ENCODE results near the gene MZF1. TPM values are rescaled to one million over a fixed set of nuclear protein-coding genes. Genes with fewer than 3 reads are reported as not detected.

The MZF1 gene
- total and polyA plus RNA-seq, 9 of the 15 experiments (the other 6 are each of a cell fraction or from before 2014, with no cell fraction given): 0.31 to 29.3 (median 11.5) TPM

DNA sequence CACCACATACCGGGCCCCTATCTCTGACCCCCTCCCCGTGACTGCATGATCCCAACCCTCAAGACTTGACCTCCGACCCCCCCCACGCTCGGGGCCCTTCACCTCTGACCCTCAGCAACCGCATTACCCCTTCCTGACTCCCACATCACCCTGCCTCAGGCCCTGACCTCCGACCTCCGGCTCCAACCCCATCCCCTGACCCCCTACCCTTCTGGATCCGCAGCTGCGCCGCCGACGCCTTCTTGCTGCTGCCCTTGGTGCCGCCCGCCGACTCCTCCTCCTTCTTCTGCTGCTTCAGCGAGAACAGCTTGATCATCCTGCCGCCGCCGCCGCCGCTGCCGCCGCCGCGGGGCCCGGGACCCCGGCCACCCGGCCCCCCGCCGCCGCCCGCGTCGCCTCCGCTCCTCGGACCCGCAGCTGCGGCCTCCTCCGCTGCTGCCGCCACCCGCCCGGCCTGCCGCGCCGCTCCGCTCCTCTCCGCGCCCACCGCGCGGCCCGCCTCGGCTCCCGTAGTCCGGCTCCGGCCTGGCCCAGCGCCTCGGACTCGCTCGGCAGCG lies 15.0 kb downstream of the MZF1 start, which contains the start of gene UBE2M (continued):
- TF ChIP-seq YY1 (IDR thresholded peaks at IDR 0.05; ENCODE audit: borderline replicate concordance in 1 of 3, control insufficient read depth in 1 of 3, extremely low read depth in 1 of 3, insufficient read depth in 3 of 3, insufficient read length in 1 of 3, insufficient replicate concordance in 2 of 3, low read depth in 1 of 3, low read length in 2 of 3) (peak in 1 of 3 experiments; percentile 44), HEY1 (CRISPR knock-in tag; IDR thresholded peaks at IDR 0.05; ENCODE audit: borderline replicate concordance) (no peak), RCOR1 (IDR thresholded peaks at IDR 0.05; ENCODE audit: borderline replicate concordance in 1 of 2, low read depth in 2 of 2, low read length in 2 of 2) (peak in 1 of 2 experiments; percentile 82; a peak in 3 of 4 replicates), C11orf30 (IDR thresholded peaks at IDR 0.05; ENCODE audit: low read depth) (peak; percentile 56), ZNF347 (CRISPR knock-in tag; IDR thresholded peaks at IDR 0.05; ENCODE audit: low read depth) (no peak), ZNF766 (CRISPR knock-in tag; conservative IDR thresholded peaks at IDR 0.05) (0 out of 2 replicates have a peak, but pooled peaks have one; percentile 31), SMARCA4 (IDR thresholded peaks at IDR 0.05) (0 out of 2 replicates have a peak, but pooled peaks have one; percentile 31), KDM1A (IDR thresholded peaks at IDR 0.05) (peak; percentile 96 to 97), HDAC2 (IDR thresholded peaks at IDR 0.05) (peak; percentile 44; the same call in 1 of the 2 replicates), PURB (CRISPR knock-in tag; IDR thresholded peaks at IDR 0.05; ENCODE audit: low read depth) (no peak), ZNF146 (CRISPR knock-in tag; IDR thresholded peaks at IDR 0.05; ENCODE audit: unreplicated experiment) (no peak)
- TF ChIP-seq, protein P1, sequence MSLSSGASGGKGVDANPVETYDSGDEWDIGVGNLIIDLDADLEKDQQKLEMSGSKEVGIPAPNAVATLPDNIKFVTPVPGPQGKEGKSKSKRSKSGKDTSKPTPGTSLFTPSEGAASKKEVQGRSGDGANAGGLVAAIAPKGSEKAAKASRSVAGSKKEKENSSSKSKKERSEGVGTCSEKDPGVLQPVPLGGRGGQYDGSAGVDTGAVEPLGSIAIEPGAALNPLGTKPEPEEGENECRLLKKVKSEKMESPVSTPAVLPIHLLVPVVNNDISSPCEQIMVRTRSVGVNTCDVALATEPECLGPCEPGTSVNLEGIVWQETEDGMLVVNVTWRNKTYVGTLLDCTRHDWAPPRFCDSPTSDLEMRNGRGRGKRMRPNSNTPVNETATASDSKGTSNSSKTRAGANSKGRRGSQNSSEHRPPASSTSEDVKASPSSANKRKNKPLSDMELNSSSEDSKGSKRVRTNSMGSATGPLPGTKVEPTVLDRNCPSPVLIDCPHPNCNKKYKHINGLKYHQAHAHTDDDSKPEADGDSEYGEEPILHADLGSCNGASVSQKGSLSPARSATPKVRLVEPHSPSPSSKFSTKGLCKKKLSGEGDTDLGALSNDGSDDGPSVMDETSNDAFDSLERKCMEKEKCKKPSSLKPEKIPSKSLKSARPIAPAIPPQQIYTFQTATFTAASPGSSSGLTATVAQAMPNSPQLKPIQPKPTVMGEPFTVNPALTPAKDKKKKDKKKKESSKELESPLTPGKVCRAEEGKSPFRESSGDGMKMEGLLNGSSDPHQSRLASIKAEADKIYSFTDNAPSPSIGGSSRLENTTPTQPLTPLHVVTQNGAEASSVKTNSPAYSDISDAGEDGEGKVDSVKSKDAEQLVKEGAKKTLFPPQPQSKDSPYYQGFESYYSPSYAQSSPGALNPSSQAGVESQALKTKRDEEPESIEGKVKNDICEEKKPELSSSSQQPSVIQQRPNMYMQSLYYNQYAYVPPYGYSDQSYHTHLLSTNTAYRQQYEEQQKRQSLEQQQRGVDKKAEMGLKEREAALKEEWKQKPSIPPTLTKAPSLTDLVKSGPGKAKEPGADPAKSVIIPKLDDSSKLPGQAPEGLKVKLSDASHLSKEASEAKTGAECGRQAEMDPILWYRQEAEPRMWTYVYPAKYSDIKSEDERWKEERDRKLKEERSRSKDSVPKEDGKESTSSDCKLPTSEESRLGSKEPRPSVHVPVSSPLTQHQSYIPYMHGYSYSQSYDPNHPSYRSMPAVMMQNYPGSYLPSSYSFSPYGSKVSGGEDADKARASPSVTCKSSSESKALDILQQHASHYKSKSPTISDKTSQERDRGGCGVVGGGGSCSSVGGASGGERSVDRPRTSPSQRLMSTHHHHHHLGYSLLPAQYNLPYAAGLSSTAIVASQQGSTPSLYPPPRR (CRISPR knock-in tag; IDR thresholded peaks at IDR 0.05; ENCODE audit: borderline replicate concordance): peak; percentile 88
- TF ChIP-seq, protein P2, sequence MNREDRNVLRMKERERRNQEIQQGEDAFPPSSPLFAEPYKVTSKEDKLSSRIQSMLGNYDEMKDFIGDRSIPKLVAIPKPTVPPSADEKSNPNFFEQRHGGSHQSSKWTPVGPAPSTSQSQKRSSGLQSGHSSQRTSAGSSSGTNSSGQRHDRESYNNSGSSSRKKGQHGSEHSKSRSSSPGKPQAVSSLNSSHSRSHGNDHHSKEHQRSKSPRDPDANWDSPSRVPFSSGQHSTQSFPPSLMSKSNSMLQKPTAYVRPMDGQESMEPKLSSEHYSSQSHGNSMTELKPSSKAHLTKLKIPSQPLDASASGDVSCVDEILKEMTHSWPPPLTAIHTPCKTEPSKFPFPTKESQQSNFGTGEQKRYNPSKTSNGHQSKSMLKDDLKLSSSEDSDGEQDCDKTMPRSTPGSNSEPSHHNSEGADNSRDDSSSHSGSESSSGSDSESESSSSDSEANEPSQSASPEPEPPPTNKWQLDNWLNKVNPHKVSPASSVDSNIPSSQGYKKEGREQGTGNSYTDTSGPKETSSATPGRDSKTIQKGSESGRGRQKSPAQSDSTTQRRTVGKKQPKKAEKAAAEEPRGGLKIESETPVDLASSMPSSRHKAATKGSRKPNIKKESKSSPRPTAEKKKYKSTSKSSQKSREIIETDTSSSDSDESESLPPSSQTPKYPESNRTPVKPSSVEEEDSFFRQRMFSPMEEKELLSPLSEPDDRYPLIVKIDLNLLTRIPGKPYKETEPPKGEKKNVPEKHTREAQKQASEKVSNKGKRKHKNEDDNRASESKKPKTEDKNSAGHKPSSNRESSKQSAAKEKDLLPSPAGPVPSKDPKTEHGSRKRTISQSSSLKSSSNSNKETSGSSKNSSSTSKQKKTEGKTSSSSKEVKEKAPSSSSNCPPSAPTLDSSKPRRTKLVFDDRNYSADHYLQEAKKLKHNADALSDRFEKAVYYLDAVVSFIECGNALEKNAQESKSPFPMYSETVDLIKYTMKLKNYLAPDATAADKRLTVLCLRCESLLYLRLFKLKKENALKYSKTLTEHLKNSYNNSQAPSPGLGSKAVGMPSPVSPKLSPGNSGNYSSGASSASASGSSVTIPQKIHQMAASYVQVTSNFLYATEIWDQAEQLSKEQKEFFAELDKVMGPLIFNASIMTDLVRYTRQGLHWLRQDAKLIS (CRISPR knock-in tag; IDR thresholded peaks at IDR 0.05): peak; percentile 52; the same call in 1 of the 2 replicates
- TF ChIP-seq, protein P3, sequence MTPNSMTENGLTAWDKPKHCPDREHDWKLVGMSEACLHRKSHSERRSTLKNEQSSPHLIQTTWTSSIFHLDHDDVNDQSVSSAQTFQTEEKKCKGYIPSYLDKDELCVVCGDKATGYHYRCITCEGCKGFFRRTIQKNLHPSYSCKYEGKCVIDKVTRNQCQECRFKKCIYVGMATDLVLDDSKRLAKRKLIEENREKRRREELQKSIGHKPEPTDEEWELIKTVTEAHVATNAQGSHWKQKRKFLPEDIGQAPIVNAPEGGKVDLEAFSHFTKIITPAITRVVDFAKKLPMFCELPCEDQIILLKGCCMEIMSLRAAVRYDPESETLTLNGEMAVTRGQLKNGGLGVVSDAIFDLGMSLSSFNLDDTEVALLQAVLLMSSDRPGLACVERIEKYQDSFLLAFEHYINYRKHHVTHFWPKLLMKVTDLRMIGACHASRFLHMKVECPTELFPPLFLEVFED (CRISPR knock-in tag; conservative IDR thresholded peaks at IDR 0.05): peak; percentile 80; the same call in 1 of the 2 replicates

Measured in K562 (cell line).